PFSK-1 (cell line): ENCODE results near the gene KCNMA1.

Experiments used
- FOXP2 ChIP-seq: optimal IDR thresholded peaks from 2 replicates; pipeline ENCODE3; 2011; ENCODE audit warnings: borderline replicate concordance, control low read depth, inconsistent platforms; ENCODE audit not compliant: insufficient read depth; ENCODE audit errors: extremely low read length, extremely low read depth
- POLR2AphosphoS5 ChIP-seq: IDR thresholded peaks from 2 replicates; pipeline ENCODE4 v1.6.1; 2012; ENCODE audit warnings: low read depth, mild to moderate bottlenecking, control low read depth, low read length, moderate library complexity
- REST ChIP-seq, 2 experiments: IDR thresholded peaks; 2 replicates each; pipeline versions ENCODE4 v1.6.1 to v1.8.0; 2011 to 2012; ENCODE audit warnings: low read depth in 2 of 2, low read length in 2 of 2, control low read depth in 1 of 2, inconsistent platforms in 1 of 2, mild to moderate bottlenecking in 1 of 2, moderate library complexity in 1 of 2; ENCODE audit not compliant: insufficient read depth in 1 of 2
- SIN3A ChIP-seq: IDR thresholded peaks from 2 replicates; pipeline ENCODE4 v1.6.1; 2012; ENCODE audit warnings: mild to moderate bottlenecking, low read length, moderate library complexity, borderline replicate concordance; ENCODE audit not compliant: insufficient read depth
- TAF1 ChIP-seq: IDR thresholded peaks from 2 replicates; pipeline ENCODE4 v1.6.1; 2012; ENCODE audit warnings: low read length, control low read depth, borderline replicate concordance; ENCODE audit not compliant: insufficient read depth

Gene KCNMA1

GRCh38 chr10:77631241-77631640, 6.4 kb downstream of the KCNMA1 start:
- TF ChIP-seq REST (IDR thresholded peaks at IDR 0.05; ENCODE audit: insufficient read depth in 1 of 2, low read depth in 2 of 2, low read length in 2 of 2) (no peak), SIN3A (no peak), POLR2AphosphoS5 (no peak), FOXP2 (no peak), TAF1 (no peak)

- TF ChIP-seq TAF1 (no peak), REST (IDR thresholded peaks at IDR 0.05; ENCODE audit: insufficient read depth in 1 of 2, low read depth in 2 of 2, low read length in 2 of 2) (no peak), FOXP2 (no peak), SIN3A (no peak), POLR2AphosphoS5 (no peak)
Measured at GRCh38 chr10:77630507-77630848, 7.1 kb downstream of the KCNMA1 start.

- TF ChIP-seq TAF1 (no peak; the same call in 1 of the 2 replicates), REST (IDR thresholded peaks at IDR 0.05; ENCODE audit: insufficient read depth in 1 of 2, low read depth in 2 of 2, low read length in 2 of 2) (no peak), SIN3A (no peak), POLR2AphosphoS5 (no peak), FOXP2 (no peak)
Measured at GRCh38 chr10:77629775-77630506, 7.7 kb downstream of the KCNMA1 start.

GRCh38 chr10:77628906-77629730, 8.5 kb downstream of the KCNMA1 start:
- TF ChIP-seq REST (IDR thresholded peaks at IDR 0.05; ENCODE audit: insufficient read depth in 1 of 2, low read depth in 2 of 2, low read length in 2 of 2) (0 out of 4 replicates have a peak, but pooled peaks of 1 of the 2 experiments have one; percentile 34), SIN3A (peak; percentile 86; the same call in 1 of the 2 replicates), FOXP2 (no peak)
